Middle frontal gyrus (tissue), 1 donor: ENCODE data around the gene RORC.
"Not testable (repeated sequence)": the region's sequence is repeated elsewhere in the genome, so short reads cannot be mapped to it uniquely, and the experiment has no call there.

ENCODE experiments used
- DNase-seq: peaks from one replicate; pipeline ENCODE4 v3.0.0-alpha.2; 2015; ENCODE audit warnings: low spot score; ENCODE audit errors: extremely low spot score

The RORC gene

DNA sequence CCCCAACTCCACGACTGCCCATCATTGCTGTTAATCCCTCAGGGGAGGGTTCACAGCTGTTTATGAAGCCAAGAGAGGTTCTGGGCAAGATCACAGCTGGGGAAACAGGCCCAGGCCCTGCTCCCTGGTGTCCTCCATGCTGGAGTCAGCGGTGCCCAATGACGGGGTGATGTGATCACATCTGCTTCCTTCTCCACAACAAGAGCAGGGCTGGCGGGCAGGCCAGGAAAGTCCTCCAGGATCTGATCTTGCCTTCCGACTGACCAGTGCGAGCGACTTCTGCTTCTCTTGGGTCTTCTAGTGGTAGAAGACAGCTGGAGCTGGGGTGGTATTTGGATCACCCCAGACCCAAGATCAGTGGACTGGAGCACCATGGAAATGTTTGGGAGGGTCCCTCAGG is 25.4 kb downstream of the RORC start:
- no peak for DNase-seq

DNA sequence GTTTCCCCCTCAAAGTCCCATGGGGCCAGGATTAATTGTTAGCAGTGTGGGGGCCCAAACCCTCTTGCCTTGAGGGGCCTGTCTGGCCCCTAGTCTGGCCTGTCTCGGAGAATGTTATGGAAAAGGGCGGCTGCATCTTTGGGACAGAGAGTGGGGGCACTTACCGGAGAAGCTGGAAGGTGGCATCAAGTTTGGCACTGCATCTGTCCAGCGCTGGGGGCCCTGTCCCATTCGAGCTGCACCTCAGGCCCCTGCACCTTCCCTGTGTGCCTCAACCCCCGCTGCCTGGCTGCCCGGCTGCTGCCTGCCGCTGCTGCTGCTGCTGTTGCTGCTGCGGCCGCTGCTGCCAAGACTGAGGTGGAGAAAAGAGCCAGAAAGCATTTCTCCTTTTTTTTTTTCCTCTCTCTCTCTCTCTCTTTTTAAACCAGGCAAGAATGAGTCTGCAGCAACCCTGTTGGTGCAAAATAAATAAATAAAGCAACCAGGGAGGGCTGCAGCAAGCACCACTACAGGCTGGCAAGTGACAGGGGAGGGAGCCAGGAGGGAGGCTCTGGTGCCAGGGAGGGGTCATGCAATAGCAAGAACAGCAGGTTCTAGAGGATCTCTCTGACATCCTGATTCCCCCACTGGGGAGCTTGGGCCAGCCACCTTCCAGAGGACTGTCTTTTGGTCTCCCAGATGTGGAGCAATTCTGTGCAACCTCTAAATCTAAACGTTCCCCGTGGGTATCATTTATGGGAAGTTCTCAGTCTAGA is 26.4 kb downstream of the RORC start, which contains the start of gene LINGO4:
Gene LINGO4 (minus strand): TSS at position 354 of the 755 bp plus-strand sequence. CDS start 2,715 bp downstream, outside the sequence.
- no peak for DNase-seq

DNA sequence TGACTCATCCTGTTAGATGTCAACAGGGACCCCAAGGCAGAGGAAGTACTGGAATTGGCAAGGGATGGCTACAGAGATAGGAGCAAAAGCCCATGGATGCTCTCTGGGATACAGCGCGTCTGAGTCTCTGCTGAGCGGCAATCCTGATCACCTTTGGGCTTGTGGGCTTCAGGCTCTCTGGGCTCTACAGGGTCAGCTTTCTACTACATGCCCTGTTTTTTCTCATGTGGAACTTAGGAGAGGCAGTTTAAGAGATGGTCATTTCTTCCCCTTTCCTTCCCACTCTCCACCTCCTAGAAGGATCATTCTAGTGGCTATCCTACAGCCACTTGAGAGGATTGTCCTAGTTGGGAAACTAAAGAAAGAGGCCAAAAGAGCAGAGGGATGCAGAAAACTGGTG is 27.7 kb downstream of the RORC start:
- no peak for DNase-seq

DNA sequence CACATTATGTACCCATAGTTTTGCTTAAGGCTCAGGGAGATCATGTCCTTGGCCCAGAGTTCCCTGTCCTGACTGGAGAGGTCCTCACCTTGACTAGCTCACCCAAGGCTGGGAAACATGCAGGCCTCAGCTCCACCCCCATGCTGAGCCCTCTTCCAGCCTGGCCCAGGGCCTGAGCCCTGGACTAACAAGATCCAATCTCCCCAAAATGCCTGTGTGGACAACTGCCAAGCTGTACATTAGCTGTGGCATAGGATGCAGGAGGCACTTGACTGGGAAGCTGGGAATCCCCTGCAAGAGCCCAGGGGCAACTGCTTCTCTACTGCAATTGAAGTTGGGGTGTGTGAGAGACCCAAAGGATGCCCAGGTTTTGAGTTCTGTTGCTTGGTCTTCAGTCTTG is 28.4 kb downstream of the RORC start:
- no peak for DNase-seq

DNA sequence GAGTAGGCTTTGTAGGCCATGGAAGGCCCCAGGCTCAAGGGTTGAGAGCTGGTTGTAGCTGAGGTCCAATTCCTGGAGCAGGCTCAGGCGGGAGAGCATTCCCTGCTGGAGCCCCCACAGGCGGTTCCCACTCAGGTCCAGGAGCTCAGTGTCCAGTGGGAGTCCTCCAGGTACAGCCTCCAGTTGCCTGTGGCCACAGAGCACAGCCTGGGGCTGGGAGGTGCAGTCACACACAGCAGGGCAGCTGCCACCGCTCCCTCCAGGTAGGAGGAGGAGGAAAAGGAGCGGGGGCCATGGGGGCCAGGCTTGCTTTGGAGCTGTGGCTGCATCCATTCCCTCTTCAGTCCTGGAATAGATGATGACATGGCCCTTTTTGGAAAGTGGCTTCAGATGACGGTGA is 29.2 kb downstream of the RORC start:
- DNase-seq, result no peak

DNA sequence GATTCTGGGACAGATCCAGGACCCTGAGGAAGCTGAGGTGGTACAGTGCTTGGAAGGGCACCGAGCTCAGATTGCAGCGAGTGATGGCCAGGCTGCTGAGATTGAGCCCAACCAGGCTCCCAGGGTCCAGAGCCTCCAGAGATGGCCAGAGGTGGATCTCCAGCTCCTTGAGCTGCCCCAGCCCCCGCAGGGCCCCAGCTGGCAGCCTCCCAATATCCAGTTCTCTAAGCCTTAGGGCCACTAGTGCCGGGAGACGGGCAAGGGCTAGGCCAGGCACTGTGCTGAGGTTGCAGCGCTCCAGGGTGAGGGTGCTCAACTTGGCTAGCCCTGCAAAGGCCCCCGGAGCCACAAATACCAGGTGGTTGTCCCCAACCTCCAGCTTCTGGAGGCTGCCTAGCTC is 29.8 kb downstream of the RORC start:
- no peak for DNase-seq

DNA sequence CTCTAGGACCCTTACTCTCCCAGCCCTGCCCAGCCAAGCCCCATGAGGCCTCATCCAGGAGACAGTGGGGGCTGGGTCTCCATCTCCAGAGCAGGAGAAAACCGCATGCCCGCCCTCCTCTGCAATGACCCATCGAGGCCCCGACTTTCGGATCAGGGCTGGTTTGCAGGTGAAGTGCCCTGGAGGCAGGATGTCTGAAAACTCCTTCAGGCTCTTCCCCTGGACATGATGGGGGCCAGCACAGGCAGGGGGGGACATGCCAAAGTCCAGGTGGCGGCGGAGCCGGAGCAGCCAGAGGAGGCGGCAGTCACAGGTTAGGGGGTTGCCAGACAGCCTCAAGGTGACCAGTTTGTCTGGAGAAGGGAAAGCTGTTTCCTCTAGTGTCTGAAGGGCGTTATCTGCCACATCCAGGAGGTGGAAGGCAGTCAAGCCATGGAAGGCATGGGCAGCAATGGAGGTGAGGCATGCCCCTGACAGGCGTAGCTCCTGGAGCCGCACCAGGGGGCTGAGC is 30.2 kb downstream of the RORC start:
- DNase-seq, result no peak

DNA sequence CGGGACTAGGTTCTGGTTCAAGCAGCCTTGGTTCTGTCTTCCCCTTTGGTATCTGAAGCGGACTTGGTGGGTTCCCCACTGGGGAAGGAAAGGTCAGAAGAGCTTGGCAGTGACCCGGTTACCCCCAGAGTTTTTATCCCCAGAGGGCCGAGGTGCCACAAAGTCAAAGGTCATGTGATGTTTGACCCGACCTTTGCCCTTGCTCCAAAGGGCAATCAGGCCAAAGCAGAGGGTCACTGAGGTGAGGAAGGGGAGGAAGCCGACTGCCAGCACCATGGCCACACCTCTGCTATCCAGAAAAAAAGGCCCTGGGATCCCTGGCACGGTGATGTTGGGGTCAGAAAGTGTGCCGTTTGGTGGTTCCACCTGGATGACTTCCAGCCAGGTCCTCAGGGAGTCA is 30.8 kb downstream of the RORC start:
- no peak for DNase-seq

DNA sequence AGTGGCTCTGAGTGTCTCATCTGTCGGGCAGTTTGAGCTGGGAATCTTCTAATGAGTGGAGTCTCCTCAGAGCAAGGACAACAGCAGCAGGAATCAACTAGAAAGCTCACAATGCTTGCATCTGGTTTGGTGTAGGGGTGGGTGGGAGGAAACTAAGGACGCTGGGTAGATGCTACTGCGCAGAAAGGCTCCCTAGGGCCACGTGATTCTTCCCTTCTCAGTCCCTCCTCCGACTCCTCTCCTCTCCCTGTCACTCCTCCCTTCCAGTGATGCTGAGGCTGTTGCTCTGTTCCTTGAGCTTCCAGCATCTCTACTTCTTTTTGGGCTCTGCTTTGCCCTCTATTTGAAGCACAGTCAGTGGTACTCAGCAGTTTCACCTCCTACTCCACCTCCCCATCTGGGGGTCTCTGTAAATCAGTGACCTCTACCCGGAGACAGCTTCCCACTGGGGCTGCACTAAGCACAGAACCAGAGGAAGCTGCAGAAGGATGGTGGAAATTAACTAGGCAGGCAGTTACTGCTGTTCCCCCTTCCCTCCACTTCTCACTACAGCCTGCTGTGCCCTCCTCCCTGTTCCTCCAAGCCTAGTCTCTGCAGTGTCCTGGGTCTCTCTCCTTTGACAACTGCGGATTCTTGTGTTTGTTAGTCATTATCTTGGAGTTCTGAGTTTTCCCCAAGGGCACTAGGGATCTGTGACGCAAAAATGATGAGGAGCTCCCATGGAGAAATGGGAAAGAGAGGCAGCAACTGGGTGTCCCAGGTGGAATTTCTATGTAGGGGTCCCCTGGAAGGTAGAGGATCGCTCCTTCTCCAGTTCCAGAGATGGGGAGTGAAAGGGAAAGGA is 32.2 kb downstream of the RORC start:
- DNase-seq, result peak; percentile 8

DNA sequence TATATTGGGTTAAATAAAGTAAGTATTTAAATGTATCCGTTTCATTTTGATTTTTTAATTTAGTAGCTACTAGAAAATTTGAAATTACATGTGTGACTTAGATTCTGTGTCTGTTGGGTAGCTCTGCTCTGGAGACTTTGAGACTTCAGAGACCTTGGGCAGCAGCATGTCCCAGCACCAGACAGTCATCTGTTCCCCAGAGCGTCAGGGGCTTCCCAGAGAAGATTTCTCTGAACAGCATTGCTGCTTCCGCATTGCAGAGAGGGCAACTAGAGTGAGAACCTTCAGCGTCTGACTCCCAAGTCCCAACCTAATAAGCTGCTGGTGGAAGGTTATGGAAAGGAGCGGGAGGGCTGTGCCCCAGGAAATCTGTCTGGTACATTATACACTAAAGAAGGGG is 33.0 kb downstream of the RORC start:
- no peak for DNase-seq

DNA sequence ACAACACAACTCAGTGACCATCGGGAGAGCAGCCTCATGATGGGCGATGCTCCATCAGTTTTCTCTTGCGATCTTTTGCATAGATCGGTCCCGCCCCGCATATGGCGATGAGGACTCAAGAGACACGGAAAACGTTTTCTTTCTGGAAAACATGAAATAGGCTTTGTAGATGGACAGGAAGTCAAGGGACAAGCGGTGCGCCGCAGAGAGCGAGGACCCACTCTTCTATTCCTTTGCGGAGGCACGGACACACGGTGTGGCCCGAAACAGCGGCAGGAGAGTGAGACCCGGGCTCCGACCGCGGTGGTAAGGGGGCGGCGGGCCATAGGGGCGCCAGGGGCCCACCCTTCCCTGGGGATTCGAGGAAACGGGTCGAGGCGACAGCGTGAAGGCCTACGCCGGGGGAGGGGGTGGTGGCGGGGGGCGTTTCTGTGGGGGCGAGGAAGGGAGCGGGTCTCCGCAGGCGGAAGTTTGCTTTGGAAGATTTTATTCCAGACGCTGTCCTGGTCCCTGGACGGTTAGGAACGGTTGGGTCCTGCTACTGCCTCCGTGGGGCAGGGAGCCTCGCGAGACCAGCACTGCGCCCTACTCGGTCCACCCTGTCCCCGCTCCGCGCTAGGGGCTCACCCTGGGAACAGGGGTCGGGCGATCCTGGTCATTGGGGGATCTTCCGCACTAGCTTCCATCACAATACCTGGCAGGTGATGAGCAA is 40.5 kb downstream of the RORC start:
- no peak for DNase-seq

DNA sequence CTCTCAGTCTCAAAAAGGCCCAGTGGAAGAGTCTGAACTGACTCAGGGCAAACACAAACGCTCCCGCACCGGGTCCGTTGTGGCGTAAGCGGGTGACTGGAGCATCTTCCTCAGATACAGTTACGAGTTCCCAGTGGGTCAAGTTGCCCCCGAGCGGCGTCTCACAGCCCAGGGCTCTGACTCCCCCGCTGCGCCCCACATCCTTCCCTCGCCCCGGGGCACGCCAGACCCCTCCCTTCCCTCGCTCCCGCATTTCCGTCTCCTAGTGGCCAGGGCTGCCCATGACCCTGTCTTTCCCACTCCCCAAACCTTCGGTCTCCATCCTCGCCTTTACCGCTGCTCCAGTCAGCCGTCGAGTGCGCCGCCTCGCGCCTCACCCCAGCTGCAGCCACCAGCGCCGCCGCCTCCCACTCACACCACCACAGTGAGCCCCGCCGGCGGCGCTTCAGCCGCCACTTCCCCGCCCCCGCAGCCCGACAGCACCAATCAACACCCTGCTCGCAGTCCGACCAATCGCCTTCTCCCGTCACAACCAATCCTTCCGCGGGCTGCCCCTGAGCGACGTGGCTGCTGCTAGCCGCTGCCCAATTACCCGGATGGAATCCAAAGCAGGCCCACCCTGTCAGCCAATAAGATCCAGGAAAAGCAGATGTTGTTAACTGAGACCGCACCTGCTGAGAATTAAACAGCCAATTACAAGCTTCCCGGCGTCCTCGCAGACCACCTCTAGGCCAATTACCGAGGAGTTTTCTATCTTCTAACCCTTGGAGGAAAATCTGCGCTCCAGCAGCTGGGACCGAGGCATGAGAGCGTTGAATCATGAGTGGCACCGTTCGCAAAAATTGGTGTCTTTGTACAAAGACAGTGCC is 41.3 kb downstream of the RORC start, which contains the start of gene TDRKH:
Gene TDRKH (minus strand): TSS at position 430 of the 869 bp plus-strand sequence. CDS start 7,478 bp downstream, outside the sequence.
- peak; percentile 96 for DNase-seq

DNA sequence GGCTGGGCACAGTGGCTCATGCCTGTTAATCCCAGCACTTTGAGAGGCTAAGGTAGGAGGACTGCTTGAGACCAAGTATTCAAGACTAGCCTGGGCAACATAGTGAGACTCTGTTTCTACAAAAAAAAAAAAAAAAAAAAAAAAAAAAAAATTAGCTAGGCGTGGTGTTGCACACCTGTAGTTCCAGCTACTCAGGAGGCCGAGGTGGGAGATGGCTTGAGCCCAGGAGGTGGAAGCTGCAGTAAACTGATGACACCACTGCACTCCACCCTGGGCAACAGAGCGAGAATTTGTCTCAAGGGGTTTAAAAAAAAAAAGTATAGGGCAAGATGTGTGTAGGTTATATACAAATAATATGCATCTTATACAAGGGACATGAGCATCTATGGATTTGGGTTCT is 43.9 kb downstream of the RORC start:
- no peak for DNase-seq

DNA sequence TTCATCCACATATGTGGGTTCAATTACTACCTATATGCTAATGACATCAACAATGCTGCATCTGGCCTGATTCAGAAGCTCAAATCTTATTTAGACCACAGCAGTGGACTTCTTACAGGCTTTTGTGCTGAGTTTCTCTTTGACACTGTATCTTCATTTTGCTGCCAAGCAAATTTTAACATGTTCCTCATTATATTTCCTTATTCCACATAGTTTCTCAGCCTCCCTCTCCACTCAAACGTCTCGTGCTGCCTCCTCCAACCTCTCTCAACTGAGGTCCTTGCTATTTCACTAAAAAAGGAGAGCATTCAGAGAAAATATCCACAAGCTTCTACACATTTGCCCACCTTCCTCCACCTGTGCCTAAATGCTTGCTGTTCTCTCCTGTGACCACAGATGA is 47.8 kb downstream of the RORC start:
- no peak for DNase-seq

DNA sequence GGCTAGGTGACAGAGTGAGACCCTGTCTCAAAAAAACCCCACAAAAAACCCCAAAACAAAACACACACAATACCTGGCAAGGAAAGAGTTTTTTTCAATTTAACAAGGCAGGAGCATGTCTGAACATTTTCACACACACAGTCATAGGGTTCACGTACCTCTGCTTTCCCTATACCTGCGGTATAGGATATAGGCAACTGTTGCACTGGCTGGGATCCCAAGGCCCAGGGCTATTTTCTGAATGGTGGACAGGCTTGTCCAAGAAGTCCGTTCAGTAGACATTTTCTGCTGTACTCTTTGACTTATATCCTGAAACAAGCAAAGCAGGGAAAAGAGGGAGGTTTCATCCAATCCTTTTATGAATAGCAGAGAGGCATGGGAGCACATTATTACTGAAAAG is 48.9 kb downstream of the RORC start:
- no peak for DNase-seq

DNA sequence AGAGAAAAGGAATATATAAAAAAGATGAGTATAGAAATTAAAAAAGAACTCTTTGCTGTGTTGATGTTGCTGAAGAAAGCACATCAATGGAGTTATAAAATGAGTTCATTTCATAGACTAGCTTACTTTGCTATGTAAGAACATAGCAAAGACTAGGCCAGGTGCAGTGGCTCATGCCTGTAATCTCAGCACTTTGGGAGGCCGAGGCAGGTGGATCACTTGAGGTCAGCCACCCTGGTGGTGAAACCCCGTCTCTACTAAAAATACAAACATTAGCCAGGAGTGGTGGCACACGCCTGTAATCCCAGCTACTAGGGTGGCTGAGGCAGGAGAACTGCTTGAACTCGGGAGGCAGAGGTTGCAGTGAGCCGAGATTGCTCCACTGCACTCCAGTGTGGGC is 49.6 kb downstream of the RORC start:
- not testable (repeated sequence) for DNase-seq

DNA sequence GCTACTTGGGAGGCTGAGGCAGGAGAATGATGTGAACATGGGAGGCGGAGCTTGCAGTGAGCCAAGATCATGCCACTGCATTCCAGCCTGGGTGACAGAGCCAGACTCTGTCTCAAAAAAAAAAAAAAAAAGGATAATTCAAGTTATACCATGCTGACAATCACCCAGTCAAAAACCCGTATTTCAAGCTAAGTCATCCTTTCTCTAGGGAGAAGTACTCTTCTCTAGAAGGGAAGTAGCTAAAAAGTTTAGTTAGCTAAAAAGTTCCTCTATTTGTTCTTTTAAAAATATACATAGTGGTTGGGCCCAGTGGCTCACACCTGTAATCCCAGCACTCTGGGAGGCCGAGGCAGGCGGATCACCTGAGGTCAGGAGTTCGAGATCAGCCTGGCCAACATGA is 50.9 kb downstream of the RORC start:
- DNase-seq, result not testable (repeated sequence)

DNA sequence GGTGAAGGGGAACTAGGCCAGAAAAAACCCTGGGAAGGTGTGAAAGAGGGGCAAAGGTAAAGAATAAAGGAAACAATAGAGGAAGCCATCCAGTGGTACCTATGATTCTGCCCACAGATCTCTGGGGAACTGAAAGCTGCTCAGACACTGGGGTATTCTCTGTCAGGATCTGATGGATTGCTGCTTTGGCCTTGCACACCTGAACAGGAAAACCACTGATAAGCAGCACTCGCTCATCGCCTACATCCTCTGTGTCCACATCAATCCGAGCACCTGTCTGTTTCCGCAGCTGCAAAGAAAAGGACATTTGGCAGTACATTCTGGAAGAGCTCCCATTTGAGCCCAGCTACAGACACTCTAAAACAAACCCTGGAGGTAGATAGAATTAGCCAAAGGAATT is 51.8 kb downstream of the RORC start:
- DNase-seq, result no peak

DNA sequence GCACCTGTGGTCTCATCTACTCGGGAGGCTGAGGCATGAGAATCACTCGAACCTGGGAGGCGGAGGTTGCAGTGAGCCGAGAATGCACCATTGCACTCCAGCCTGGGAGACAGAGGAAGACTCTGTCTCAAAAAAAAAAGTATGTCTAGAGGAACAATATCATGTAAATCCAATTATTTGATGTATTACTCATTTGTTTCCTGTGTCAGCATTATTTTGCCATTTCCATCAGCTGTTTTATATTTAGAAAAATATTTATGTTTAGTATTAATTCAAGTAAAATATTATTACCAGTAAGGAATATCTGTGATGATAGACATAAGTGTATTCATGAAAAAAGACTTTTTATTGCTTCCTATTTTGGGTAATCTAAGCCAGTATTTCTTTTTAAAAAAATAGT is 54.3 kb downstream of the RORC start:
- DNase-seq, result no peak

DNA sequence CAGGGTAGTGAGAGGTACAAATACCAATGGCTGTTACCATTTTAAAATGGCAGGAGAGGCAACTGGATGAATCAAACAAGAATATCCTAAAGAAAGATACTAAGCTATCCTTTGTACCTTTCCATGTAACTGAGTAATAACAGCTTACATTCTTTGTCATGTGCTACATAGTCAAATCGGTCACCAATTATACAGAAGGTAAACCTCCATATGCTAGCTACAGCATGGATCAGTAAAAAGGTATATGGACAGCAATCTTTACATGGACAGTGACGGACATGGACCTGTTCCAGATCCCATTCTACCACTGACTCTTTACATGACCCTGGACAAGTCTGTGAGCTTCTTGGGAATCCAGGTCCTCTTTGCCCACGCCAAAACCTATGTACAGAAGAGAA is 54.9 kb downstream of the RORC start:
- DNase-seq, result no peak
